ENCODE measurements around the gene IP6K3. TPM values are rescaled to one million over a fixed set of nuclear protein-coding genes. Genes with fewer than 3 reads are reported as not detected.

Gene IP6K3
- total and polyA plus RNA-seq, 2 donors: 0.28 to 6.6 TPM

GRCh38 chr6:33709605-33710295 lies 37.0 kb downstream of the IP6K3 start:
- Histone ChIP-seq H3K4me1 (ENCODE audit: control insufficient read depth in 2 of 2, insufficient read depth in 2 of 2, low read length in 2 of 2) (peaks cover 0 to 26% of the 10 kb centered on the region in 2 donors), H3K9me3 (ENCODE audit: control insufficient read depth in 2 of 2, insufficient read depth in 1 of 2, low read length in 1 of 2) (peaks cover 0 to 5% of the 10 kb centered on the region in 2 donors), H3K36me3 (ENCODE audit: control insufficient read depth in 2 of 2, insufficient read depth in 2 of 2, low read length in 1 of 2) (peaks cover 0 to 37% of the 10 kb centered on the region in 2 donors), H3K27me3 (ENCODE audit: control insufficient read depth in 2 of 2, insufficient read depth in 1 of 2, low read length in 1 of 2) (no peaks in the 10 kb centered on the region), H3K4me3 (ENCODE audit: low read length in 2 of 2) (no peak overlapping the region), H3K27ac (ENCODE audit: low read depth in 1 of 2, low read length in 1 of 2) (no peak overlapping the region)
- DNase-seq (ENCODE audit: low read depth in 6 of 9, low spot score in 9 of 9): no peak
- WGBS: 97% methylated on average over 10 of the region's 10 CpGs

GRCh38 chr6:33708516-33709204 lies 38.0 kb downstream of the IP6K3 start:
- Histone ChIP-seq H3K4me1 (ENCODE audit: control insufficient read depth in 2 of 2, insufficient read depth in 2 of 2, low read length in 2 of 2) (peaks cover 0 to 26% of the 10 kb centered on the region in 2 donors), H3K27ac (ENCODE audit: low read depth in 1 of 2, low read length in 1 of 2) (no peak overlapping the region), H3K4me3 (ENCODE audit: low read length in 2 of 2) (no peak overlapping the region), H3K9me3 (ENCODE audit: control insufficient read depth in 2 of 2, insufficient read depth in 1 of 2, low read length in 1 of 2) (peaks cover 0 to 5% of the 10 kb centered on the region in 2 donors), H3K27me3 (ENCODE audit: control insufficient read depth in 2 of 2, insufficient read depth in 1 of 2, low read length in 1 of 2) (no peaks in the 10 kb centered on the region), H3K36me3 (ENCODE audit: control insufficient read depth in 2 of 2, insufficient read depth in 2 of 2, low read length in 1 of 2) (peaks cover 4 to 42% of the 10 kb centered on the region in 2 donors)
- whole genome bisulfite sequencing: 97% methylated on average over 10 of the region's 10 CpGs
- DNase-seq (ENCODE audit: low read depth in 6 of 9, low spot score in 9 of 9): no peak

GRCh38 chr6:33707771-33708170 lies 38.9 kb downstream of the IP6K3 start:
- 97% methylated on average over 5 of the region's 5 CpGs for WGBS
- Histone ChIP-seq H3K27ac (ENCODE audit: low read depth in 1 of 2, low read length in 1 of 2) (no peak overlapping the region), H3K4me3 (ENCODE audit: low read length in 2 of 2) (no peak overlapping the region), H3K9me3 (ENCODE audit: control insufficient read depth in 2 of 2, insufficient read depth in 1 of 2, low read length in 1 of 2) (peaks cover 0 to 5% of the 10 kb centered on the region in 2 donors), H3K4me1 (ENCODE audit: control insufficient read depth in 2 of 2, insufficient read depth in 2 of 2, low read length in 2 of 2) (peaks cover 0 to 26% of the 10 kb centered on the region in 2 donors), H3K36me3 (ENCODE audit: control insufficient read depth in 2 of 2, insufficient read depth in 2 of 2, low read length in 1 of 2) (peaks cover 4 to 42% of the 10 kb centered on the region in 2 donors), H3K27me3 (ENCODE audit: control insufficient read depth in 2 of 2, insufficient read depth in 1 of 2, low read length in 1 of 2) (no peaks in the 10 kb centered on the region)
- DNase-seq (ENCODE audit: low read depth in 6 of 9, low spot score in 9 of 9): no peak

GRCh38 chr6:33705955-33706725 lies 40.6 kb downstream of the IP6K3 start:
- H3K4me1 ChIP-seq (ENCODE audit: control insufficient read depth in 2 of 2, insufficient read depth in 2 of 2, low read length in 2 of 2): peaks cover 0 to 17% of the 10 kb centered on the region in 2 donors
- no peak for DNase-seq (ENCODE audit: low read depth in 6 of 9, low spot score in 9 of 9)
- 96% methylated on average over 16 of the region's 16 CpGs for WGBS
- H3K9me3 ChIP-seq (ENCODE audit: control insufficient read depth in 2 of 2, insufficient read depth in 1 of 2, low read length in 1 of 2): no peaks in the 10 kb centered on the region
- peaks cover 4 to 44% of the 10 kb centered on the region in 2 donors for H3K36me3 ChIP-seq (ENCODE audit: control insufficient read depth in 2 of 2, insufficient read depth in 2 of 2, low read length in 1 of 2)
- no peak overlapping the region for H3K27ac ChIP-seq (ENCODE audit: low read depth in 1 of 2, low read length in 1 of 2)
- no peaks in the 10 kb centered on the region for H3K27me3 ChIP-seq (ENCODE audit: control insufficient read depth in 2 of 2, insufficient read depth in 1 of 2, low read length in 1 of 2)
- no peak overlapping the region for H3K4me3 ChIP-seq (ENCODE audit: low read length in 2 of 2)

GRCh38 chr6:33705268-33705885 lies 41.3 kb downstream of the IP6K3 start:
- DNase-seq (ENCODE audit: low read depth in 6 of 9, low spot score in 9 of 9): no peak

GRCh38 chr6:33704215-33705066 lies 42.3 kb downstream of the IP6K3 start:
- Histone ChIP-seq H3K27ac (ENCODE audit: low read depth in 1 of 2, low read length in 1 of 2) (no peak overlapping the region), H3K27me3 (ENCODE audit: control insufficient read depth in 2 of 2, insufficient read depth in 1 of 2, low read length in 1 of 2) (no peaks in the 10 kb centered on the region), H3K36me3 (ENCODE audit: control insufficient read depth in 2 of 2, insufficient read depth in 2 of 2, low read length in 1 of 2) (peaks cover 4 to 48% of the 10 kb centered on the region in 2 donors)

More at GRCh38 chr6:33705268-33705885, 41.3 kb downstream of the IP6K3 start:
- H3K36me3 ChIP-seq (ENCODE audit: control insufficient read depth in 2 of 2, insufficient read depth in 2 of 2, low read length in 1 of 2): peaks cover 4 to 49% of the 10 kb centered on the region in 2 donors
- H3K27ac ChIP-seq (ENCODE audit: low read depth in 1 of 2, low read length in 1 of 2): no peak overlapping the region
- H3K4me1 ChIP-seq (ENCODE audit: control insufficient read depth in 2 of 2, insufficient read depth in 2 of 2, low read length in 2 of 2): peaks cover 0 to 14% of the 10 kb centered on the region in 2 donors
- WGBS: 95% methylated on average over 9 of the region's 9 CpGs
- H3K27me3 ChIP-seq (ENCODE audit: control insufficient read depth in 2 of 2, insufficient read depth in 1 of 2, low read length in 1 of 2): no peaks in the 10 kb centered on the region
- H3K9me3 ChIP-seq (ENCODE audit: control insufficient read depth in 2 of 2, insufficient read depth in 1 of 2, low read length in 1 of 2): no peaks in the 10 kb centered on the region
- H3K4me3 ChIP-seq (ENCODE audit: low read length in 2 of 2): no peak overlapping the region

GRCh38 chr6:33702345-33702977 lies 44.2 kb downstream of the IP6K3 start:
- Histone ChIP-seq H3K27me3 (ENCODE audit: control insufficient read depth in 2 of 2, insufficient read depth in 1 of 2, low read length in 1 of 2) (no peaks in the 10 kb centered on the region), H3K4me3 (ENCODE audit: low read length in 2 of 2) (no peak overlapping the region), H3K9me3 (ENCODE audit: control insufficient read depth in 2 of 2, insufficient read depth in 1 of 2, low read length in 1 of 2) (no peaks in the 10 kb centered on the region), H3K27ac (ENCODE audit: low read depth in 1 of 2, low read length in 1 of 2) (no peak overlapping the region), H3K36me3 (ENCODE audit: control insufficient read depth in 2 of 2, insufficient read depth in 2 of 2, low read length in 1 of 2) (peaks cover 7 to 49% of the 10 kb centered on the region in 2 donors), H3K4me1 (ENCODE audit: control insufficient read depth in 2 of 2, insufficient read depth in 2 of 2, low read length in 2 of 2) (peaks cover 13 to 16% of the 10 kb centered on the region in 2 donors)
- WGBS: 97% methylated on average over 1 of the region's 1 CpG
- peak in 2 of 9 donors; percentile 45 to 47 for DNase-seq (ENCODE audit: low read depth in 6 of 9, low spot score in 9 of 9)

More at GRCh38 chr6:33704215-33705066, 42.3 kb downstream of the IP6K3 start:
- H3K4me1 ChIP-seq (ENCODE audit: control insufficient read depth in 2 of 2, insufficient read depth in 2 of 2, low read length in 2 of 2): peaks cover 0 to 9% of the 10 kb centered on the region in 2 donors
- H3K9me3 ChIP-seq (ENCODE audit: control insufficient read depth in 2 of 2, insufficient read depth in 1 of 2, low read length in 1 of 2): no peaks in the 10 kb centered on the region
- 99% methylated on average over 11 of the region's 11 CpGs for WGBS
- no peak overlapping the region for H3K4me3 ChIP-seq (ENCODE audit: low read length in 2 of 2)
- DNase-seq (ENCODE audit: low read depth in 6 of 9, low spot score in 9 of 9): no peak

Data from thymus (tissue), 11 donors.